ENCODE data around the gene PTPRN2.

Gene PTPRN2

DNA sequence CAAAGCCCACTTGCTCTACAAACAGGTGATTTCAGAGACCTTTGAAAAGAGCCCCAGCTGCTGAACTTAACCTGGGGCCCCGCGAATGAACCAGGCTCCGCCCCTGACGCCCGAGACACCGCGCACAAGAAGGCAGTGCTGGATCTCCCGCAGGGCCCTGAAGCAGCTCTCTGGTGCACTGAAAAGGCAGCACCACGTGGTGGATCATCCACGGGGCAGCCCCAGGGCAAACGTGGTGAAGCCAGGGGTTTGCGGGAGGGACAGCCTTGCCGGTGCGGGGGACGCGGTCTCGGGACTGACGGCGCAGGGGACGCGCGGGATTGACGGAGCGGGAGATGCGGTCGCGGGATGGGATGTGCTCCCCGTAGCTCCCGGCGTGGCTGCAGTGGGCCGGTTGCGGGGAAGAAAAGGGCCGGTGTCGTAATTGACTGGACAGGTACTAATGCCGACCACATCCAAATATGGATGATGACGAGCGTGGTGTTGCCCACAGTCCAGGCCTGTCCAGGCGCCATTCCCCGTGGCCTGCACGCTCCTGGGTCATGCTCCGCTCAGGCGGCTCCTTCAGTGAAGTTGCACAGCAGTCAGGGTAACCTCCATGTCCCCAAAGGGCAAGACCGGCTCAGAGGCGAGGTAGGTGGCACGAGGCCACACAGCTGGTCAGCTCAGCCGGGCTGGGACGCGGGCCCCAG is 829.7 kb downstream of the PTPRN2 start:
- DNase-seq (ENCODE audit: low spot score), result no peak

DNA sequence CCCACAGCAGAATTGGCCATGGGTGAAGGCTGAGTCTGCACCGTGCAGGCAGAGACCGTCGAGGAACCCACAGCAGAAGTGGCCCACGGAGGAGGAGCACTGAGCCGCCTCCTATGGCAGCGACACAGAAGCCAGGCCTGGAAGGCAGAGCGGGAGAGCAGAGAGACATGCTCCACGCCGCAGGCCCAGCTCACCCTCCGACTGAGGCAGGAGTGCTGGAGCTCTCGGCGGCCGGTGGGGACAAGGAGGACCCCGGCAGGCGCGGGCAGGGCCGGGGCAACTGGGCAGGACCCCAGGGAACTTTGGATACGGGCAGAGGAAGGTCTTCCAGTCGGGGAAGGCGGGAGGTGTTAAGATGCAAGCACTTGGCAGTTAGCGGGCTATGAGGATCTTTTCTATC is 830.4 kb downstream of the PTPRN2 start:
- no peak for DNase-seq (ENCODE audit: low spot score)

- DNase-seq (ENCODE audit: low spot score), result no peak
Observed at GRCh38 chr7:157755741-157756140, 831.9 kb downstream of the PTPRN2 start.

- no peak for DNase-seq (ENCODE audit: low spot score)
Observed at GRCh38 chr7:157754416-157754790, 833.2 kb downstream of the PTPRN2 start.

- no peak for DNase-seq (ENCODE audit: low spot score)
Observed at GRCh38 chr7:157753713-157754415, 833.8 kb downstream of the PTPRN2 start.

DNA sequence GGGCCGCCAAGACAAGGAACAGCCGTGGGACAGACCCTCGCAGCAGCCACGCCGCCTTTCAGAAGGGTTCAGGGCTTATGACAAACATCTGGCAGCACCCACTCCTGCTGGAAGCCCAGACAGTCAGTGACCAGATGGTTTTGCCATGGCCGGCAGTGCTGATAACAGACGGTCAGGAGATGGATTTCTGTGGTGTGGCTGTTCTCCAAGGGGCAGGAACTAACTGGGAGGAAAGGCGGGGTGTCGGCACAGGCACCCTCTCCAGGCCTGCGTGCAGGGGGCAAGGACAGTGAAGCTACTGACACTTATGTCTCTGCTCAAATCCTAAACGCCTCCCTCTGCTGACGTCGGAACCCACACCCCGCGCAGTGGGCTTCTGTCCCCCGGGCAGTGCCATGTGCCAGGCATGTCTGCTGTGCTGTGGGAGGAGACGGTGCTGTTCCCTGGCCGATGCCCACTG is 834.8 kb downstream of the PTPRN2 start:
- no peak for DNase-seq (ENCODE audit: low spot score)

DNA sequence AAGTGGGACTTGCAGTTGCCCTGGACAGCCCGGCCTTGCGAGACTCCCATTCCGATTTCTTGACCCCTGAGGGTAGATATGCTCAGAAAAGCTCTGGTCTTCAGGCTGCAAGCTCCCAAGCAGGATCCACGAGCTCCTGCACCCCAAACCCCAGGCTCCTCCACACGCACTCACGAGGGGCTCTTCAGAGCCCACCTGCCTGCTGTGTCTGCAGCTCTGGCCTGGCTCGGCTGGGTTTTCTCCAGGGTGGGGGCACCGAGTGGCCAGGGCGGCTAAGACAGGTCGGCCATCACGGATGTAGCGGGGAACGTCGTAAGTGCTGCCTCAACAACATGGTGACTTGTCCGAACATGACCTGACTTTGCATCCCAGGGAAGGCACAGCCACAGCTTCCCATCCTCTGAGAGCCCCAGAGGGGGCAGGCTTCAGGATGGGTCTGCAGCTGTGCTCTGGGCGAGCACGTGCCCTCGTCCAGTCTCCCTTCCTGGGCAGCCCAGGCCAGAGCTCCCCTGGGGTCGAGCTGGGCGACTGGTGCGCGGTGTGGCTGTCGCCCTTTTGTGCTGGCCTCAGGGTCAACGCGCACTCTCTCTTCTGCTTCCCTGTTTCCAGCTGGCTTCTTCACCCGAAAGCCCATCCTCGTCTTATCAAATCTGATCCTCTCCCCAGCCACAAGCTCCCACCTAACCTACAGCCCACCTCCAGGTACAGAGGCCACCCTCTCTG is 835.5 kb downstream of the PTPRN2 start:
- DNase-seq (ENCODE audit: low spot score), result no peak

DNA sequence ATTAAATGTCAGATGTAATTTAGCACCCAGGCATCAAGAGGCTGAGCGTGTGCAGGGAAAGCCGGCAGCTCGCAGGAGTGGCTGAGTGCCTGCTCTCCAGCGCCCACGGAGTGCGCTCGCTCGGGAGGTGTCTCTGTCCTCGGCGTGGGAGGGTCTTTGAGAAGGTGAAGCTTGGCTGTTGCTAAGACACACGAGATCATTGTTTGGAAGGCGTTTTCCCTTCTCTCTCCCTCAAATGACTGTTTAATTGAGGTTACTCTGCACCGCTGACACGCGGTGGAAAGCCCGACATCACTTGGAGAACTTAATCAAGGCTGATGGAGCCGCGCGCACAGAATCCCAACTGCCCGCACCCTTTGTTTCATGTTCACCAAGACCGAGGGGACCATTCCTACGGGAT is 836.2 kb downstream of the PTPRN2 start:
- DNase-seq (ENCODE audit: low spot score), result no peak

DNA sequence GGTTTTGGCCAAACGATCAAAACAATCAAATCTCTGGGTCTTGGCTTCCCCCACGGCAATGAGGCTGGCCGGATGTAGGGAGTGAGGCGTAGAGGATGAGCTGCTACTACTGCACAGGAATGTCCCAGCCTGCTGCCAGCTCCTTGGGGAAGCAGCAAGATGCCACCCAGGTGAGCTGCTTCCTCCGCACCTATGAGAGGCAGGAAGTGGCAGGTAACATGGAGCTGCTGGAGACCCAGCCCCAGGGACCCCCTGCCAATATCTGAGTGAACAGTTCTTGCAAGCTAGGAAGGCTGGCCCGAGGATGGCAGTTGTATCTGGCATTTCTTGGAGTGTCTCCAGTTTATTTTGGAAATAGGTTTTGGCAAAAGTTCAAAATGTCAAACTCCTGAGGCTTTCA is 837.3 kb downstream of the PTPRN2 start:
- DNase-seq (ENCODE audit: low spot score), result no peak

- no peak for DNase-seq (ENCODE audit: low spot score)
Observed at GRCh38 chr7:157745721-157746709, 841.6 kb downstream of the PTPRN2 start.

DNA sequence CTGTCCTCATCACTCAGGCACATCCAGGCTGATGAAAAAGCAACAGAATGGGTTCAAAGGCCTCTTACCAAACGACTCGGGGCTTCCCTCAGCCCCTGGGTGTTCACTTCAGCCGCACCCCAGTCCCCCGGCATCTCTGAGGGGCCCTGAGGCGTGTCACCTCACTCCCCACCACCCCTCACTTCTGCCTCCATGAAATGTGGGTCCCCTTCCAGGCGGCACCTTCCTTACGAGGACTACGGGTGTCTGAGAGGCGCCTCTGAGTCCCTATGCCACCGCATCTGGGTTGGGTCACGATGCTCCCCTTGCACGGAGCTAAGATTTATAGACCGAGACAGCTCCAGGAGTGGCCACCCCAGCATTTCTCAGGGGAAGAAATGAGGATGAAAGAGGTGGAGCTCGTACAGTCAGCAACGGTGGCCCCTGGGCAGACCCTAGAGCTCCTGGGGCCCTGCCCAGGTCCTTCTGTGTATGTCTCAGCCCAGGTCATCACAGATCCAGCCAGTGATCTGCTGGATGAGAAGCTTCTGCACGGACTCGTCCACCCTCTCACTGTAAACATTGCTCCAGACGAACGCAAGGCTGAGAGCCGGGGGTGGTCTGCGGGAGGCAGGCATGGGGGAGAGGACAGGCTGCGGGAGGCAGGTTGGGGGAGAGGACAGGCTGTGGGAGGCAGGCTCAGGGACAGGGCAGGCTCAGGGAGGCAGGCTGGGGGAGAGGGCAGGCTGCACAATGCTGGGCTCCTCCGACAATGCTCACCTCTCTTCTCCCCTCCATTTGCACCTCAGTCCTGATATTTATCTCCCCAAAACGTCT is 842.6 kb downstream of the PTPRN2 start:
- DNase-seq (ENCODE audit: low spot score), result no peak

DNA sequence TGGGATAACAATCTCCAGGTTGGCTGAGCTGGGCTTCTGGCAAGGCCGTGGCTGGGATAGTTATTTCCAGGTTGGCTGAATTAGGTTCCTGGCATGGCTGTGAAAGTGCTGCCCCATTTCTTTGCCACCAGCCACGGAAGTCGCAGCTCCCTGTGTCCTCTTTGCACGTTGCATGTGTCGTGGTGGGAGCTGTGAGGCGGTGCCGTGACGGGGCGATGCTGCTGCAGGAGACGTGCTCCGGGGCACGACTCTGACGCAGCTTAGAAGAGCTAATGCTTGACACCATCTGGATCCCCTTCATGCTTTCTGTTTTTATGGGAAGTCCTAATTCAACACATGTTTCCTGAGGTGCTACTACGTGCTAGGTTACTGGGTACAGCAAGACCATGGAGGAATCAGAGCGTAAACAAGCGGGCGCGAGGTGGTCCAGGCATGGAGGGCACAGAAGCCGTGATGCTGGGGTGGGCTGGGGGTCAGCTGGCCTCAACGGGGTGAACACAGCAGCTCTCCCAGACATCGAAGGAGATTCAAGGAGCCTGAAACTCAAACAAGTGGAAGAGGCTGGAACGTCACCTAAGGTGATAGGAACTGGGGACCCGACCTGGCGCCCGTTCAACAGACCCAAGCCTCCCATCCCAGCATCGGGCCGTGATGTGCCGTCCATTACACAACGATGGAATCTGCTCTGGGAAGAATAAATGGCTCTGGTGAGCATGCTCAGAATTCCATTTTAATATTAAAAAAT is 843.7 kb downstream of the PTPRN2 start:
- no peak for DNase-seq (ENCODE audit: low spot score)

- DNase-seq (ENCODE audit: low spot score), result no peak
Observed at GRCh38 chr7:157740251-157740798, 847.3 kb downstream of the PTPRN2 start.

- no peak for DNase-seq (ENCODE audit: low spot score)
Observed at GRCh38 chr7:157739650-157740049, 848.0 kb downstream of the PTPRN2 start.

- no peak for DNase-seq (ENCODE audit: low spot score)
Observed at GRCh38 chr7:157739031-157739430, 848.6 kb downstream of the PTPRN2 start.

GRCh38 chr7:157738066-157738460 is 849.6 kb downstream of the PTPRN2 start:
- no peak for DNase-seq (ENCODE audit: low spot score)

- no peak for DNase-seq (ENCODE audit: low spot score)
Observed at GRCh38 chr7:157737151-157738065, 850.2 kb downstream of the PTPRN2 start.

- no peak for DNase-seq (ENCODE audit: low spot score)
Observed at GRCh38 chr7:157736341-157736740, 851.3 kb downstream of the PTPRN2 start.

DNA sequence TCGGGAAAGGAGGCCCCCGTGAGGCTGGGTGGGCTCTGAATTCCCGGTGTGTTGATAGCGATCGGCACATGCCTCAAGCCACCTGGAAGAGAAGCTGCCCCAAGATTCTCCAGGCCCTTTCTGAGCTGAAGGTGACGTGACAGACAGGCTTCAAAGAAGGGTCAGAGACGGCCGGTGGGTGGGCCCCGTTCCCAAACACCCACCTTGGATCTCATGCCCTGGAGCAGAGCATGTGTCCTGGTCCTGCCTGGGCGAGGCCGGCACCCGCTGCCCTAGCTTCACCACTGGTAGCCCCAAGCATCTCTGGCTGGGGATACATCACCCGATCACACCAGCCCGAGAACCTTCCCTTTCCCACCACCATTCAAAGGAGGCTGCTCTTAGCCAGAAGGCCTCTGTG is 851.8 kb downstream of the PTPRN2 start:
- no peak for DNase-seq (ENCODE audit: low spot score)
